ENCODE results near the gene TENM4.

- TF ChIP-seq CTCF (IDR thresholded peaks at IDR 0.05; ENCODE audit: borderline replicate concordance, extremely low read depth, low read length, poor library complexity, severe bottlenecking), result no peak
- TF ChIP-seq EZH2 (IDR thresholded peaks at IDR 0.05; ENCODE audit: borderline replicate concordance, low read depth, low read length, severe bottlenecking), result no peak
Observed at GRCh38 chr11:78830277-78830819, 610.5 kb downstream of the TENM4 start.

Measured in DND-41 (cell line).